Measurements from ENCODE around the gene ARHGEF28.
A peak's percentile ranks its signal among the peaks of the same experiment; 100 is the strongest.

ARHGEF28 gene

DNA sequence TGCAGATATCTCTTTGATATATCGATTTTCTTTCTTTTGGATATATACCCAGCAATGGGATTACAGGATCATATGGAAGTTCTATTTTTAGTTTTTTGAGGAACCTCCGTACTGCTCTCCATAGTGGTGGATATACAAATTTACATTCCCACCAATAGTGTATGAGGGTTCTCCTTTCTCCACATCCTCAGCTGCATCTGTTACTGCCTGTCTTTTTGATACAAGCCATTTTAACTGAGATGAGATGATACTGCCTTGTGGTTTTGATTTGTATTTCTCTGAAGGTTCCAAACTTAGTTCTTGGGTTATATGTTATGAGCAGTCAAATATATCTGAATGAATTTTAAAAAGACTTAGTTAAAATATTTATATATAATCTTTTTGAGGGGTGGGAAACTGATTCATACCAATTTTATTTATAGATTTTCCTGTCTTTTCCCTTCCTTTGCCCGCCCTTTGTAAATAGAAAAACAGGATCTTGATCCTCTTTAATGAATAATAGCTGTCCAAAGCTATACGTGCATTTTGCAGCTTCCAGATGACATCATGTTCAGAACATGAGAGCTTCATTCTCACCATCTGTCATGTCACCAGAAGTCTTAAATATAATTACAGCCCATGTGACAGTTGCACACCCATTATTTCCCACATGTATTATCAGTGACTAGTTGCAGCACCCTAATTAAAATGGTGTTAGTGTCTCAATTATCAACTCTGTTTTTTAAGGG, 6.2 kb upstream of the ARHGEF28 start:
- no peak for DNase-seq

DNA sequence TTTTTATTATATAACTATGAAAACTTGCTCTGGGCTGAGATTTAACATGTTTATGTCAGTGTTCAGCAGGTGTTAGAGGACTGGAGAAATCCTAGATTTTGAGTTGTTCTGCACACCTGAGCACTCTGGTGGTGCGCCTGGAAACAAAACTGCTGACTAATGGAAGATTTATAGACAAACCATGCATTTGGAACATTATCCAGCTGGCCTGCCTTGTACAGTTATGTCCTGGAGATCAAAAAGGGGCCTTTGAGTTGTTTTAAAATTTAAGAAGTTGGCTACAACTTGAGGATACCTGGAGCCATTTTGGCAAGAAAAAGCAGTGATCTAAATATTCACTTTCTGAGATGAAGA, 5.7 kb upstream of the ARHGEF28 start:
- DNase-seq: peak; percentile 26

DNA sequence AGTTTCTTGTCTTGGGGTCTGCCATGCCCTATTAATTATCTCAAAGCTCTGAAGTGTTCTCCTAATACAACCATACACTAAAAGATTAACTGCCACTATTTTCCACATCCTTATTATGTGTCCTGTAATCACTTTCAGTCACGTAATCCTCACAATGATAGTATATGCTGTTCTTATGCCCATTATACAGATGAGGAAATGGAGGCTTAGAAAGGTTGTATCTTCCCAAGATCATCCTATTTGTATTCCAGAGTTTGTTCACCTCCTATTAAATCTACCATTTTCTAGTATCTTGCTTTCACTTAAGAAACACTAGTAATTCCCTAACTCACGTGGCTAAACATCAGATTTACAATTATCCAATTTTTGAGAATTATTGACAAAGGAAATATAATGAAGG, 2.9 kb upstream of the ARHGEF28 start:
- no peak for DNase-seq

DNA sequence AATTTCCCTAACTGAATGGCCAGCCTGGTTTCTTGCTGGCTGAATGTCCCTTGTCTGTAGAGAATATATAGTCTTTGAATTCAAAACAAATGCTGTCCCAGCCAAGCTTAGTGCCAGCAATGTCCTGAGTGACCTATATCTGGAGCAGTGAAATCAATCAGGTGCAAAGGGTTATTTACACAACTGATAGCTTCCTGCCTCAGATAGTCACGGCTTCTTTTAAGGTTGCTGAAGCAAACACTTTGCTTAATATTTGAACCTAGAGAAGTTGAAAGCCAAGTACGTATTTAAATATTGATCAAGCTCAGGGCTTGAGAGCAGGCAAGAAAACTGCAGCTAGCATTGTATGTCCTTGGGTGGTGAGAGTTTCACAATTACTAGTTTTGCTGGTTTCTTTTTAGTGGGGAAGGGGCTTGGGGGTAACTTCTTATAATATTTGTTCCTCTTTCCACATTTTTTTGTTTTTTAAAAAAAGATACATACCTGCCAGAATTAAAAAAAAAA, 2.0 kb upstream of the ARHGEF28 start:
- DNase-seq: no peak

DNA sequence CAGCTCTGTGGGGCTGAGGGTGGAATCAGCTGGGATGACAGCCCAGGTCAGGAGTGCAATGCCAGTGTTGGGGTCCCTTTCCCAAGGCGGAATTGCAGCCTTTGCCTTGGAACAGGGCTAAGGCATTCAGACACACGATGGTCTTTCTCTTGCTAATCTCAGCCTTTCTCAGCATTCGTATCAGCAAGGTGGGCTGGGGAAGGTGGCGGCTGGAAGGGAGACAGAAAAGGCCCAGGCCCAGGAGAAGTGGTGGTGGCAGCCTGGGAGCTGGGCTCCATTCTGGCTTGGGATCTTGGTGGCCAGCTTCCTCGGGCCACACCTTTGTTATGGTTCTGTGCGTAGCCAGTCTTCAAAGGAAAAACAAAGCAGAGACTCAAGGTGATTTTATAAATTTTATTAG, 1.1 kb upstream of the ARHGEF28 start:
- DNase-seq: no peak

DNA sequence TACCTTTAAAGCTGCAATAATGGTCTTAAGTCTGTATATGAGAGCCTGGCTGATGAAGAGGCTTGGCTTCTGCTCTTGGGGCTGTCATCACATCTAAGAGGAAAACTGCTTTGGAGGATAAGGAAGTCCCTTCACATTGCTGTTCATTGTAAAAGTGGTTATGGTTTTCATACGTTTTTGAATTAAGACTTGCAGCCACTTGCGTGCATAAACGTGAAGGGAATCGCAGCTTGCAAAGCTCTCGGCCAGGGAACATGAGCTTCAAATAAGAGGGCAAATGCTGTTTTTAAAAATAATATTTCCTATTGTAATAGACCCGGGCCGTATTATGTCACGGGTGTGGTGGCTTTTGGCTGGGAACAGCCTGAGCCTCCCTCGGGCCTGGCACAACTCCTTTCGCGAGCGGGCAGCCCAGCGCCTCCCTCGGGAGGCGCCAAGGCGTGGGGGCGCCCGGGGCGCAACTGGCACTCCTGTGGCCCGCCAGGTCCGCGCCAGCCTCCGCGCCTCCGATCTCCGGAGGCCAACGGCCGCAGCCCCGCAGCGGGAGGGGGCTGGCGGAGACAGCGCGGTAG, 538 bp upstream of the ARHGEF28 start:
- DNase-seq: peak; percentile 7

DNA sequence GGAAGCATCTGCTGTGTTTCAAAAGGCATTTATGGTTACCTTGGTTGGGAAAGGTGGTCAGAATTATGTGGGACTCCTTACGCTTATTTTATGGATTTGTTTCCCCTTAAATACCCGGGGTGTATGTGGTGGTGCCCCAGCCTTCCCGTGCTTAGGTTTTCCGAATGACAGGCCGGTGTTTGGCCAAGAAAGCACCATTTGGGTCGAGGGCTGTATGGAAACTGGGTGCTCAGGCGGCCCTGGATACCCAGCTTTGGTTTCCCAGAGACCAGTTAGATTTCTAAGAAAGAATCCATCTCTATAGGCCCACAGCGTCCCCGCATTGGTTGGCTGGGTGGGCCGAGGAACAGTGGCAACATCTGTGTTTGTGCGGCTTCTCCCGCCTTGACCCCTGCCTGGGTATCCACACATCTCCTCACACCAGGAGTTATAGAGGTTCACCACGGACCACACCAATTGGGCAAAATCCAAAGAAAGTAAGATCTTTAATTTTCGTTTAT, 868 bp downstream of the ARHGEF28 start:
- DNase-seq: no peak

DNA sequence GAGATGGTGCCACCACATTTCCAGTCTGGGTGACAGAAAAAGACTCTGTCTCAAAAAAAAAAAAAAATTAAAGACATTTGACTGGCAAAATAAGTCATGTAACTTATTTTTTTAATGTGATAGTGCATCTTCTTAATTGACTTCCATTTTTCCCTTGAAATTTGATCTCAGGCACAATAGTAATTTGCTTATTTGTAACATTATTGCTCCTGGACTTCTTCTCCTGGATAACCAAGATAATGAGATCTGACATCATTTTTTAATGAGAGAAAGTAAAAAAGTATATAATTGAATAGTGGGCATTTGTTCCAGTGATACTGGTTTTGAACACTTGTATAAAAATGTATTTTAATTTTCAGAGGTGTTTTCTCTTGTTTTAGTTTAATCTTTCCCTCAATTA, 3.5 kb downstream of the ARHGEF28 start:
- DNase-seq: no peak

DNA sequence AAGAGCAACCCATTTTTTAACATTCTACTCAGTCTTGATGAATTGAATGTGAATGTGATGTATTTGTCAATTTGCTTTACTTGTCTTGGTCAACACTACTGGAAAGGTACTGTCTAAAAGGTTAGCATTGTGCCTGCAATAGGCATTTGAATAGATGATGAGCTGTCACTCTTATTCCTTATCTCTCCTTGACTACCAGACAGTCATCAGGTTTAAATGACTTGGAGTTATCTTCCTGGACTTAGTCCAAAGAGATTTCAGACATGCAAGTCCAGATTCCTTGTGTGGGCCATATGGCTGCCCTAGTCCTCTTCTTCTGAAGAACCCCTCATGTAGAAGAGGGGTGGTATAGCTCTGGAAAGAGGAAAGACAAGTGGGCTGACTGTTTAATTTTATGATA, 4.8 kb downstream of the ARHGEF28 start:
- DNase-seq: no peak

DNA sequence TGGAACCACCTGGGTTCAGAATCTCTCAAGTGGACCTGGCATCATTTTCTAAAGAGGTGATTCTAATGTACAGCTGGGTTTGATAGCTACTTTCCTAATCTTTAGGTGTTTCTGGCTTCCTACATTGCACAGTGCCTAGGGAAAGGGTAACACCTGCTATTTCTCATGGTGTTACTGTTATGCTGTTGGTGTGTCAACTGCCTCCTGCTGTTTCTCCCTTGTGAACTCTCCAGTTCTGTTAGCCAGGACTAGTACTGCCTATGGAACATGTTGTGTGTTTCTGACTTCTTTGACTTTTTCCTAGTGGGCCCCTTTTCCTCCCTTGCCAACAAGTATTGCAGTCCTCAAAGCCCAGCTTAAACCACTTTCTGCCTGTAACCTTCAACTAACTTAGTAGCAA, 5.5 kb downstream of the ARHGEF28 start:
- no peak for DNase-seq

DNA sequence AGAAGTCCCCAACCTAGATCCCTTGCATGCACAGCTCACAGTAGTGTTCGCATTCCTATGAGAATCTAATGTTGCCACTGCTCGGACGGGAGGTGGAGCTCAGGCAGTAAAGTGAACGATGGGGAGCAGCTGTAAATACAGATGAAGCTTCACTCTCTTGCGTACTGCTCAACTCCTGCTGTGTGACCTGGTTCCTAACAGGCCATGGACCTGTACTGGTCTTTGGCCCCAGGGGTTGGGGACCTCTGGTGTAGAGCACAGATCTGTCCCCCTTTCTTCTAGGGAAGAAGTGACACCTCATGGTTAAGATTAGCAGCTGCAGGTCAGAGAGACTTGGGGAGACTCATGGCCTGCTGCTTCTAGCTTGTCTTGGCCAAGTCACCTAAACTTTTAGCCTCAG, 7.1 kb downstream of the ARHGEF28 start:
- no peak for DNase-seq

DNA sequence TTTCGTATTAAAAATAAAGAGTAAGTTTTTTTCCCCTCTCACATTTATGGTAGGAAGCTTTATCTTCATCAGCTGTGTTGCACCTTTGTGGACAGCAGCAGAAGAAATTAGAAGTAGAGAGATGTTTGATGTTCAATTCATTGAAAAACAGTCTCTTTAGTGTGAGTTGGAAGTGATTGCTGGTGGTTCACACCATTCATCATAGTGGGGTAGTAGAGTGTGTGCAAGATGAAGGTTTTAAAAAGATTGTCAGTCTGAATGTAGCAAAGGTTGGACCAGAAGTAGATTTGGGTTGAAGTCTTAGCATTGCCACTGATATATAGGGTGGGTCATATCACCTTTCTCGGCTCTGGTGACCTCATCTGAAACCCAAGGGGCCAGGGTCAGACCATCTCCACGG, 10.4 kb downstream of the ARHGEF28 start:
- DNase-seq: no peak

DNA sequence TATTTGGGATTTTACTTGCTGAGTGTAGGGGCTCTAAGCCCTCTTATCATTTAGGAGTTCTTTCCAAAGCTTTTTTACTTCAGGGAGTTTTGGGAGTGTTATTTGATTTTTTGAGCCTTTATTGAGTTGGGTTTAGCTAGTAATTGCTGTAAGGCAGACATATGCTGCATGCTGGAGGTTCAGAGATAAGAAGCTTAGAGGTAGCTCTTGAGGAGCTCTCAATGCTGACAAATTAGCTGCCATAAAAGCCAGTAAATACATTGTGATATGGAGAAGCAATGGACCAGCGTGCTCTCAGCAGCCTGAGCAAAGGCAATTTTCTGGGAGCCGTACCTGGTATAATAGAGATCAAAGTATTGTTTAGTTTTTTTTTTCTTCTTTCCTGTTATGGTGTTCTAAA, 11.6 kb downstream of the ARHGEF28 start:
- no peak for DNase-seq

DNA sequence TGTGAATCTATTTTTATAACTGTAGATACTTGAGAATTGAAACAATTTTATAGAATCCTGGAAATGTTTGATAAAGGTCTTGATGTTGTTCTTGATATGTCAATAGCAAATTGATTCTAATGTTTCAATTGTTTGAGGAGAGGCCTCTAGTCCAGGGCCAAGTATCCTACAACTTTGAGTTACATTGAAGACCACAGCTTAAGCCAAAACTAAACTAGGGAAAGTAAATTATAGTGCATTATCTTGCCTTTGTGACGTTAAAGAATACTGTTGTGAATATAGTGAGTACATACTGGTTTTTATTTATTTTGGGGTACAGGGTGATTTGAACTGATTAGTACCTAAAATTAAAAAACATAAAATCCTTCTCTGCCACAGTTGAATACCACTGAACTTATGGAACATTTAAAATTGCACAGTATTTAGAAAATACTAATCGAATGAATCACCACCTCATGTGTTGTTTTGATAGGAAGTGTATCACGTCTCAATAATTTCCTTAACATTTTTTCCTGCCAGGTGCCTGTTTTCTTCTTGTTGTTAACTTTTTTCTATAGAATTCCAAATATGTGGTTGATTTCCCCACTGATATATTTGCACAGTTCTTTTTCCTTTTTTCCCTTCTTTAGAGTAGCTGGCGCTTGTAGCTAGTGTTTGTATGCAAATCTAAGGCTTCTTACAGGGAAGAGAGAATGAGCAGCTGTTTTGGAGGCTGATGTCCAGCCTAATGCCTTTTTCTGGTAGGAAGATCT, 12.5 kb downstream of the ARHGEF28 start:
- no peak for DNase-seq

DNA sequence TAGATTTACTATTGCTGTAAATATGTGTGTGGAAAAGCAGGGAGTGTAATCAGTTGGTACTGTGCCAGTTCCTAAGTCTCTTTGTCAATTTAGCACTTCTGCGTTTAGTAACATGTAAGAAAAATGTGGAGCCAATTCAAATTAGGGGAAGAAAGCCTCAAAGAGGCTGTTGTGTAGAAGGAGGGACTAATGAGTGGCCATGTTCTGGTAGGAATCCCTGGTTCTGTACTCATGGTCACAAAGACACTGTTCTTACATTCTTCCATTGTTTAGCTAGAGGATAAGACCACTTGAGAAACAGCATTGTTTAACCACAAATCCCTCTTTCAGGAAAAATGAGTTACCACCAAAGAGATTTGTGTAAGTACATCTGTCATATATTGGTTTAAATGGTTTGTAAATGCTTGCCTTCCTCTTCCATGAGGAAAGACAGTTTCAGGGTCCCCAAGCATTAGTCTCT, 14.9 kb downstream of the ARHGEF28 start:
- no peak for DNase-seq

DNA sequence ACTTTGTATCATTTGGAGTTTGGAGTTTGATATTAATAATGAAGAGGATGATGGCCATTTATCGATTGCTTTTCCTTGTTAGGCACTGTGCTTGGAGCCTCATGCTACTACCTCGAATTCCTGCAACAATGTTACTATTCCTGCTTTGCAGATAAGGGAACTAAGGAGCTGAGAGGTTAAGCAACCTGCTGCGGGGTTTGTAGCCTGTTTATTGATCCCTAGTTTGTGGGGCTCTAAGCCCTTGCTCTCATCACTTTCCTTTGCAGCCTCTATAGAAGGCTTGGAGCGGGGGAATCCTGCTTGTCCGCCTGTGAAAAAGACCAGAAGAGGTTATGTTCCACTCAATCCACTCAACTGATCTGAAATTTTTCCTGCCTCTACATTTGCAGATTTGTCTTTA, 15.8 kb downstream of the ARHGEF28 start:
- no peak for DNase-seq

DNA sequence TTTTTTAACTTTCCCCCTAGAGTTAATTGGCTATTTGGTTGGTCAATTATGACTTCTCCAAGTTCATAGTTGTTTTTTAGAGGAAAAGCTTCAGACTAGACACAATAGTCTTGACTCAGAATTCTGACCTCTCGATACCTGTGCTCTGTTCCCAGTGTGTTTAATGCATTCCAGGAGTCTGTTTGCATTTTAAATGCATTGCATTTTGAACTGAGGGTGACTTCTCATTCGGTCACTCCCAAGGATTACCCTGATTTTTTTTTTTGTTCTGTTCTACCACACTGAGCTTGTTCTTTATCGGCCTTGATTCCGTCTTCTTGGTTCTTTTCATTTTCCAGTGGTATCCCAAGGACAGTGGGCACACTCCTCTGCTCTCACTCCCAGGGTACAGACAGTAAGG, 16.3 kb downstream of the ARHGEF28 start:
- DNase-seq: no peak

DNA sequence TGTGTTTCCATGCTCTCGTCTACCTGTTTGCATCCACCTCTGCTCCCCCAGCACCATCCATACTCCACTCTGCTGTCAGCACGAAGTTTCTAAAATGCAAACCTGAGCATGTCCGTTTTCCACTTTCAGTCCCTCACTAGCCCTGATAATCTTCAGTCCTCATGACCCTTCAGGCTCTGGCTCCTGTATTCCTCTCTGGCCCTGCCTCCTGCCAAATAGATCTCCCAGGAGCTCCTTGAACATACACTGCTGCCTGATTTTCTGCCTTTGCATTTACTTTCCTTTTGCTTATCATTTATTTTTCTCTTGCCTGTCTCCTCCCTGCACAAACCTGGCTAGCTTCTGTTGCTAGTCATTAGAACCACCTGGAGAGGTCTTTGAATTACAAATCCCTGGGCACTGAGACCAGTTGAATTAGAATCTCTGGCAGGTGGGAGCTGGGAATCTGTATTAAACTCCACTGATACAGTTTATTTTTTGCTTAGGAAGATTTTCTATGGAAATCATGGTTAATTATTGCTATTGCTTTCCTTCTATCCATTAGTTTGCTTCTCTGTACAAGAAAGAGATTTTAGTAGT, 18.5 kb downstream of the ARHGEF28 start:
- no peak for DNase-seq

DNA sequence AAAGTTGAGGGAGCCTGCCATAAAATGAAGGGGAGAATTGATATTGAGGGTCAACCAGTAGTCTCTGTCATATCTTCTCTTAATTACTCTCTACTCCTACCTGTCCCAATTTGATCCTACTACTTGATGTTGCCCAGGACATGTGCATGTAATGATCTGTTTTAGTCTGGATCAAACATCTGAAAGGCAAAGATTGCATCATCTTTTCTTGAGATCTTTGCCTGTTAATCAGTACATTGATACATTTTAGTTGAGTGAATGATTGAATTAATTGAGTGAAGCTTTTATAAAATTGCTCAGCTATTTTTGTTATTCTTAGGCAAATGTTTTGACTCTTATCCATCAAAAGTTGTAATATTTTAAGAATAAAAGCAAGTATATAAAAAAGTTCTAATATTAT, 21.7 kb downstream of the ARHGEF28 start:
- DNase-seq: no peak

DNA sequence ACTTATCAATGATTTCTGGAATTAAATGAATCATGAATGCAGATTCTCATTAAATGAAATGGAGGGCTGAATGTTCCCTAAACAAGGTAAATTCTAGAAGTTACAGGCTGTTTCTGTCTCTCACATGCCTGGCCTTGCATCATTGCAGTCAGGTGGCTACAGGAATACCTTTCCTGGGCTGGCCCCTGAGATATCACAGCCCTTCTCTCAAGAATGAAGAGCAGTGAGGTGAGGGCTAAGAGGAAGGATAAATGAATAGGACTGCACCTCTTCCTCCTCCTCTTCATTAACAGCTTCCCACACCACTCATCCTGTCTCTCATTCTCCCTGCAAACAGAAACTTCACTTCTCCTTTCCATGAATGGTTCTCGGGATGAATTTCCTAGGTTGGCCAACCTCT, 22.5 kb downstream of the ARHGEF28 start:
- DNase-seq: no peak

DNA sequence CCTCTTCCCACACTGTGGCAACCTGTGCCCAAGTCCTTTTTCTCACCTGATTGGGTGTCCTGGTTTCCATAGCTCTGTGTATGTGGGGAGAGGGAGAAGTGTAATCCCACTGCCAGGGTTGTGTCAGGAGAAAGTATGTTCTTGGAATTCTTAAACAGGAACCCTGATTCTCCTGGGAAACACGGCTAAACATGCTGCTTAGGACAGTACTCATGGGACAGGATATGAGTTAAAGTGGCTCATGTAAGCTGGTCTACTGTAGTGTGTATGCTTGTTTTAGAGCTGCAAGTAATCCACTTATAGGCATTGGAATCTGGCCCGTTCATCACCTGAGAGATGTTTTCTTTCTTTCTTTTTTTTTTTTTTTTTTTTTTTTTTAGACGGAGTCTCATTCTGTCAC, 23.9 kb downstream of the ARHGEF28 start:
- no peak for DNase-seq

DNA sequence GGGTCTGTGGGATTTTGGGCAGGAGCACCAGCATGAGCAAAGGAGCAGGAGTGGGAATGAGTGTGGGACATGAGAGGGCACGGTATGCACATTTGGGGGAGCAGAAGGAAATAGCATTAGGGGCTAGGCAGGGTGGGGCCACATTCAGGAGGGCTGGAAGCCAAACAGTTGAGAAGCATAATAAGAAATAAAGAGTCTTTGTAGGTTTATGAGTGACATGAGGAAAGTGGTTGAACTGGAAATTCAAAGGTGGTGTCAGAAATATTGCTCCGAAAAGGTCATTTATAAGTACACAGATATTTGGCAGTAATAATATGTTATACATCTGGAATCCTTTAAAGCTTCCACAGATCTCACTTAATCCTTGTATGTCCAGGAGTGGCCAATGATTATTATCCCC, 26.4 kb downstream of the ARHGEF28 start:
- DNase-seq: no peak

DNA sequence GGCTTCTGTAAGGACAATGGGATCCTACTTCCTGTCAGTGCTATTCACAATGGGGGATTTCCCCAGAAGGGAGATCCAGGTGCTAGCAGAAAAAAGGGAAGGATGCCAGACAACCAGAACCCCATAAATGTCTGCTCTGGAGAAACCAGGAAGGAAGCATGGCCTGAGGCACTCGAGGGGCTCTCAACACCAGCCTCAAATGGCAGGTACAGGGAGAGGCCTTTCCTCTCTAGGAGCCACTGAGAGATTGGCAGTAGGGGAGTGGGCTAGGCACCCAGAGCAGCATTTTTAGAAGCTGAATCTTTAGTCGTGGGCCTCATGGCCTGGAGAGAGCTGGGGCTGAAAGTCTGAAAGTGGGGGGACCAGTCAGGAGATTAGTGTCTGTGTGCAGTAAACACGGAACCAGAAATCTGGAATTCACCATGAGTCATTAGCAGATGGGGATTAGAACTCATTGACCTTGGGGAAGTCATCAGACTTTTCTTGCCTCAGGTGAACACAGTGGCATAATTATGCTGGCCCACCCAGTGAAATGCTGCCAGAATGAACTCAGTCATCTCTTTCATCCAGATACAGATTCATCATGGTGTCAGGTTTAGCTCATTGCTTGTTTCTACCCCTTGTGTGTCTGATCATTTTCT, 28.3 kb downstream of the ARHGEF28 start:
- no peak for DNase-seq

Measured in RPMI8226 (cell line).